Karpas-422 (cell line): ENCODE data around the gene EVL. TPM values are rescaled to one million over a fixed set of nuclear protein-coding genes. Genes with fewer than 3 reads are reported as not detected.

Experiments
- DNase-seq: peaks from one replicate; pipeline ENCODE4 v3.0.0-alpha.2; 2015
- H2AFZ ChIP-seq: fragments of 200-600 bp; sonication (generic); 2 replicates; pipeline ENCODE4 v1.6.1; 2014; ENCODE audit warnings: antibody characterized with exemption, low read length, mixed read lengths
- H3K27ac ChIP-seq: fragments of 200-600 bp; sonication (generic); 2 replicates; pipeline ENCODE4 v1.5.1; 2014; ENCODE audit warnings: mild to moderate bottlenecking, low read length, moderate library complexity
- H3K27me3 ChIP-seq: fragments of 200-600 bp; sonication (generic); 2 replicates; pipeline ENCODE4 v1.6.1; 2014; ENCODE audit warnings: low read length, mixed read lengths
- H3K36me3 ChIP-seq: fragments of 200-600 bp; sonication (generic); 2 replicates; pipeline ENCODE4 v1.6.1; 2014; ENCODE audit warnings: low read length, mixed read lengths; ENCODE audit not compliant: insufficient read depth
- H3K4me1 ChIP-seq: fragments of 200-600 bp; sonication (generic); 2 replicates; pipeline ENCODE4 v1.6.1; 2014; ENCODE audit warnings: mild to moderate bottlenecking, low read length, mixed read lengths
- H3K4me2 ChIP-seq: fragments of 200-600 bp; sonication (generic); 2 replicates; pipeline ENCODE4 v1.6.1; 2014; ENCODE audit warnings: low read length, low read depth, mild to moderate bottlenecking; ENCODE audit not compliant: poor library complexity, severe bottlenecking
- H3K4me3 ChIP-seq: fragments of 200-600 bp; sonication (generic); 2 replicates; pipeline ENCODE4 v1.5.1; 2014; ENCODE audit warnings: mild to moderate bottlenecking, antibody characterized with exemption, low read length, mixed read lengths
- H3K79me2 ChIP-seq: fragments of 200-600 bp; sonication (generic); 2 replicates; pipeline ENCODE4 v1.6.1; 2014; ENCODE audit warnings: mild to moderate bottlenecking, low read length, mixed read lengths
- H3K9ac ChIP-seq: fragments of 200-600 bp; sonication (generic); 2 replicates; pipeline ENCODE4 v1.6.0; 2014; ENCODE audit warnings: low read length
- H3K9me2 ChIP-seq: fragments of 200-600 bp; sonication (generic), shearing (Covaris generic); replicated peaks from 2 replicates; pipeline ENCODE4 v1.6.0; 2014; ENCODE audit warnings: mild to moderate bottlenecking, low read length, moderate library complexity; ENCODE audit not compliant: insufficient read depth
- H3K9me3 ChIP-seq: fragments of 300-700, 200-600 bp; sonication (generic); 2 replicates; pipeline ENCODE4 v1.6.1; 2014; ENCODE audit warnings: low read length, mixed read lengths
- H4K20me1 ChIP-seq: fragments of 200-600 bp; sonication (generic); 2 replicates; pipeline ENCODE4 v1.6.1; 2014; ENCODE audit warnings: mild to moderate bottlenecking, antibody characterized with exemption, low read length, low read depth; ENCODE audit not compliant: insufficient read depth
- total RNA-seq: library from RNA; depleted of rRNA; stranded (reverse); fragments of >200 nt; shearing (Covaris generic); gene quantifications from 2 replicates; pipeline ENCODE4 v1.2.3, GENCODE V29; 2014; ENCODE audit warnings: low replicate concordance

Gene EVL
- total RNA-seq, 1 experiment from 2014 or later: 3.5 TPM

DNA sequence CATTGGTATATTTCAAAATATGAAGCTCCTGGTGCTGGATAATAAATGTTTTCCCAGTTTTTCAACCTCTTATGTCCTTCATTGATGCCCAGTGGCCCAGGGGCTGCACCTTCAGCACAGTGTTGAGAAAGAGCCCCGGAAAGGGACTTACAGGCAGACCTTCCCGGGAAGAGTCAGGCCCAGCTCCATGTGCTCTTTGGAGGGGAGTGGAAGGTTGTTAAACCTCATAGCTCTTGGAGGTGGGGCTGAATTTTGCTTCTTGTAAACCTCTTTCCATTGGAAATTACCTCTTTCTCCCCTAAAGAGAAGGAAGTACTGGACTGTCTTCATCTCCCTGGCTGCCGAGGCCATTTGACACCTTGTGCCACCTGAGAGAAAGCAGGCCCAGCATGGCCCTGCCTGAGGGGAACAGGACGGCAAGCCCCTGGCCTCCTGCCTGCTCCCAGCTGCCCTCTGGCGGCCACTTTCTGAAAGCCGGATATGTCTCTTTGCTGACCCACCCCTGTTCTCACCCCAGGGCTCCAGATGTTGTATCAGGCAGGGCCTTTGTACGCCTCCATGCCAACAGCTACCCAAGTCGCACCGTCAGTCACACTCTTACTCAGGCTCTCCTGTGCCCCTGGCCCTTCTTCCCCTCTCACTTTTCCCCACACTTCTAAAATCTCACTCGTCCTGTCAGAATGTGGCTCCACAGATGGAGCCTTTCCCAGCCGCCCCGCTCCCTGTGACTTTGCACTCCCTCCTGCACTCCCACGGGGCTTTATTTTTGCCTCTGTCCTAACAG lies 43.0 kb downstream of the EVL start:
- Histone ChIP-seq H3K27me3 (no peaks in the 10 kb centered on the region), H3K4me2 (no peak overlapping the region), H3K9ac (no peak overlapping the region), H3K9me2 (no peaks in the 10 kb centered on the region), H3K79me2 (no peaks in the 10 kb centered on the region), H4K20me1 (no peaks in the 10 kb centered on the region), H3K9me3 (no peaks in the 10 kb centered on the region), H3K4me3 (no peak overlapping the region), H3K4me1 (peaks cover 3% of the 10 kb centered on the region; the same call in 1 of the 2 replicates), H3K27ac (no peak overlapping the region), H2AFZ (peak overlapping the region; percentile 21; the same call in 1 of the 2 replicates), H3K36me3 (no peaks in the 10 kb centered on the region)
- peak; percentile 90 for DNase-seq

DNA sequence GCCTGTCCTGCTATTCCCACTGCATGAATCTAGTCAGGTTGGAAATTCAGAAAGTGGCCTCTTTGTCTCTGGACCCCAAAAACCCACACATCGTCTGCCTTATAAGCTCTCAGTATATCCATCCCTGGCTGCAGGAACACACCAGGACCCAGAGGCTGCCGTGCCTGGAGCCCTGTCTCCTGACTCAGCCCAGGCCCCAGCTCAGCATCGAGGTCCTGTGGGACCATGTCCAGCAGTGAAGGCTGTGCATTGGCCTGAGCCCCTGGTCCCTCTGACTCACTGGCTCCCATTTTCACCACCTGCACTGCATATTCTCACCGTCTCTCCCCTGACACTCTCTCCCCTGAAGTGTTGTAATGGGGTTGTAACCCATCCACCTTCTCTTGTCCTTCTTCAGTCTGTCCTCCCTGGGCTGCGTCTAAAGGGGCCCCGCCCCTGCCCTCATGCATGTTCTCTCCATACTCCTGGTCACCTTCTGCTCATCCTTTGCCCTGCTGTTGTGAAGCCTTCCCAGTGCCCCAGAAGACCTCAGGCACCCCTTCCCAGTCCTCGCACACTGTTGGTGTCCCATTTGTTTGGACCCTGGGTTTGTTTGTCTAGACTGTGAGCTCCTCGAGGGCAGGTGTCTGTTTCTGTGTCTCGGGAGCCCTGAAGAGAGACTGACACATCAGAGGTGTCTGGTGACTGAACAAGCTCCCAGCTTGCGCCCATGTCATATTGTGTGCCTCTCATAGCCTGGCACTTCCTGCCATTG lies 43.8 kb downstream of the EVL start:
- DNase-seq: no peak
- Histone ChIP-seq H4K20me1 (no peaks in the 10 kb centered on the region), H3K4me1 (no peaks in the 10 kb centered on the region; the same call in 1 of the 2 replicates), H3K9me3 (no peaks in the 10 kb centered on the region), H3K27me3 (no peaks in the 10 kb centered on the region), H3K79me2 (no peaks in the 10 kb centered on the region), H3K4me2 (no peak overlapping the region), H3K4me3 (no peak overlapping the region), H2AFZ (no peak overlapping the region), H3K9me2 (no peaks in the 10 kb centered on the region), H3K27ac (no peak overlapping the region), H3K9ac (no peak overlapping the region), H3K36me3 (no peaks in the 10 kb centered on the region)

DNA sequence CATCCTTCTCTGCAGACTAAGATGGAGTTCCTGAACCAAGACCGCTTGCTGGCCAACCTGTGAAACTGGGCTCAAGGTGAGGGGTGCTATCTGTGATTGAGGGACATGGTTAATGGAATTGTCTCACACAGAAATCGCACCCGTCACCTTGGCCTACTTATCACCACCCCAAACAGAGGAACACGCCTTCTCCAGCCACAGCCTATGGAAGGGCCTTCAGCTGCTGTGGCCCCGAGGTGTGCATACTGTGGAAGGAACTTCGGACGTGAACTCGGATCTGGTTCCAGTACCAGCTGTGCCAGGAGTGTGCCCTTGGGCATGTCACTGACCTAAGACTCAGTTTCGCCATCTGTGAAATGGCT lies 44.4 kb downstream of the EVL start:
- Histone ChIP-seq H3K36me3 (no peaks in the 10 kb centered on the region), H3K9me2 (no peaks in the 10 kb centered on the region), H4K20me1 (no peaks in the 10 kb centered on the region), H3K4me1 (no peaks in the 10 kb centered on the region), H3K79me2 (no peaks in the 10 kb centered on the region), H2AFZ (no peak overlapping the region), H3K27me3 (no peaks in the 10 kb centered on the region), H3K4me2 (no peak overlapping the region), H3K27ac (no peak overlapping the region), H3K9me3 (no peaks in the 10 kb centered on the region), H3K4me3 (no peak overlapping the region), H3K9ac (no peak overlapping the region)
- no peak for DNase-seq

GRCh38 chr14:100110816-100111215 lies 45.6 kb downstream of the EVL start:
- H2AFZ ChIP-seq: no peak overlapping the region
- no peak overlapping the region for H3K4me2 ChIP-seq
- no peaks in the 10 kb centered on the region for H3K4me1 ChIP-seq
- no peaks in the 10 kb centered on the region for H3K79me2 ChIP-seq
- no peaks in the 10 kb centered on the region for H3K9me3 ChIP-seq
- H3K27ac ChIP-seq: no peak overlapping the region
- no peak for DNase-seq
- H3K27me3 ChIP-seq: no peaks in the 10 kb centered on the region
- H3K9me2 ChIP-seq: no peaks in the 10 kb centered on the region
- no peaks in the 10 kb centered on the region for H3K36me3 ChIP-seq
- H4K20me1 ChIP-seq: no peaks in the 10 kb centered on the region
- no peak overlapping the region for H3K4me3 ChIP-seq
- no peak overlapping the region for H3K9ac ChIP-seq

DNA sequence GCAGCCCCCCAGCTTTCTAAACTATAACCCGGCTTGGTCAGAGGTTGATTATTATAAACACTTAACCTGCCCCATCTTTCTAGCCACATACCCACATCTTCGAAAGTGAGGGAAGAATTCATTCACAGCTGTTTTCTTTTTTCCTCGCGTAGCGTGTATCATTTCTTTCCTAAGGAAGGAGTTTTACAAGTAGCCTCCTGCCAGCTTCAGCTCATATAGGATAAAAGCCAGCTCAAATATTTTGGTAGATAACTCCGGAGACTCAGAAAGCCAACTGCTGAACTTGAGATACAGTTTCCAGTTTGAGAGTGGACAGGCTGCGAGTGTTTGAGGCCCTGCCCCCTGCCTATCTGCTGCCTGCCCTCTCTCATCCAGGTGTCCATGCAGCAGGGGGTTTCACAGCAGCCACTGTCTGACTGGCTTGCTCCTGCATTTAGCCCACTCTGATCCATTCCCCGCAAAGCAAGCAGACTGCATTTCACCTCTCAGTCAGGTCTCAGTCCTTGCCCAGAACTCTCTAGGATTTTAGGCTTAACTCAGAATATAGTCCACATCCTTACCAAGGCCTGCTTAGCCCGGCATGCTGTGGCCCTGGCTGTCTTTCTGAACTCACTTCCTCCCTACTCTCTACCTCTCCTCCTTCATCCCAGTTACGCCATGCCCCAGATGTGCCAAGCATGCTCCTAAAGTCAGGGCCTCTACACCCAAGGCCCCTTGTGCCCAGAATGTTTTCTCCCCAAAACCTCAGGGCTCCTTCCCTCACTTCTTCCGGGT lies 46.9 kb downstream of the EVL start:
- no peaks in the 10 kb centered on the region for H3K27me3 ChIP-seq
- H4K20me1 ChIP-seq: no peaks in the 10 kb centered on the region
- no peak overlapping the region for H2AFZ ChIP-seq
- H3K9me3 ChIP-seq: no peaks in the 10 kb centered on the region
- no peak overlapping the region for H3K27ac ChIP-seq
- no peaks in the 10 kb centered on the region for H3K36me3 ChIP-seq
- H3K4me3 ChIP-seq: no peak overlapping the region
- H3K4me1 ChIP-seq: no peaks in the 10 kb centered on the region
- DNase-seq: no peak
- no peak overlapping the region for H3K9ac ChIP-seq
- H3K9me2 ChIP-seq: no peaks in the 10 kb centered on the region
- no peak overlapping the region for H3K4me2 ChIP-seq
- no peaks in the 10 kb centered on the region for H3K79me2 ChIP-seq

DNA sequence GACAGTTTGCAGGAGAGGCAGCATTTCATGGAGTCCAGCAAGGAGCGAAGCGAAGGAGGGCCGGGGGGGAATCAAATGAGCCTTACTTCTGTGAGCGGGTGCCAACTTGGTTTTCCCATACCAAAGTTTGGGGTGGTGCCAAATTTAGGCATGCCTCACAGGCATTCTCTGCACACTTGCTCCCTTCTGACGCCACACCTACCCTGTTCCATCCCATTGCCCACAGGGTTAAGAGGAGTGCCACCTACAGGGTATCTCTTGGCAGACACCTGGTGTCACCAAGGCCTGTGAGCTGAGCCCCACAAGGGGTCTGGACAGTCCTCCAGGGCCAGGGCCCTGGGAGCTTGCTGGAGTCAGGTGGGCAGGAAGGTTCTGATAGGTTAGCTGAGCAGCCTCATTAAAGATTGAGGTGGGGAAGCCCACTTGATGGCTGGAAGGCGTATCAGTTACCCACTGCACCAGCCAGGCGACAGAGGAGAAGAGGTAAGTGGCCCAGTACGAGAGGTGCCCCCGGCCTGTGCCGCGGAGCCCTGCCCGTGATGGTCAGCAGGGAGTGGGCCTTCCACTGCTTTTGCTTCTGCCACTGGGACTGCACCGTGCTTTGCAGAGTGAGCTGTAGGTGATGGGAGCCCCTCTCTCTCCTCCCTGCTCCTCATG lies 49.0 kb downstream of the EVL start:
- Histone ChIP-seq H3K9me3 (no peaks in the 10 kb centered on the region), H2AFZ (no peak overlapping the region), H3K27ac (no peak overlapping the region), H3K4me1 (no peaks in the 10 kb centered on the region), H3K4me2 (no peak overlapping the region), H3K27me3 (no peaks in the 10 kb centered on the region), H4K20me1 (no peaks in the 10 kb centered on the region; the same call in 1 of the 2 replicates), H3K9me2 (no peaks in the 10 kb centered on the region), H3K4me3 (no peak overlapping the region), H3K9ac (no peak overlapping the region), H3K79me2 (no peaks in the 10 kb centered on the region), H3K36me3 (no peaks in the 10 kb centered on the region)
- no peak for DNase-seq

- Histone ChIP-seq H3K4me3 (no peak overlapping the region), H3K36me3 (no peaks in the 10 kb centered on the region), H2AFZ (no peak overlapping the region), H3K79me2 (no peaks in the 10 kb centered on the region), H3K4me2 (no peak overlapping the region), H3K27ac (no peak overlapping the region), H4K20me1 (no peaks in the 10 kb centered on the region; the same call in 1 of the 2 replicates), H3K27me3 (no peaks in the 10 kb centered on the region), H3K9me2 (no peaks in the 10 kb centered on the region), H3K4me1 (no peaks in the 10 kb centered on the region), H3K9me3 (no peaks in the 10 kb centered on the region), H3K9ac (no peak overlapping the region)
- no peak for DNase-seq
Measured at GRCh38 chr14:100115236-100115635, 50.0 kb downstream of the EVL start.
